GM12891 (cell line): Measurements from ENCODE around the gene PER2.

Experiments
- POLR2A ChIP-seq: IDR thresholded peaks from 2 replicates; pipeline ENCODE4 v1.6.1; 2011; ENCODE audit warnings: low read depth, low read length, control low read depth
- POLR2AphosphoS5 ChIP-seq: IDR thresholded peaks from 2 replicates; pipeline ENCODE4 v1.6.1; 2011; ENCODE audit warnings: low read depth, low read length, control low read depth
- SPI1 ChIP-seq: IDR thresholded peaks from 2 replicates; pipeline ENCODE4 v1.6.1; 2011; ENCODE audit warnings: low read depth, low read length, control low read depth
- TAF1 ChIP-seq: IDR thresholded peaks from 2 replicates; pipeline ENCODE4 v1.6.1; 2011; ENCODE audit warnings: low read depth, low read length, control low read depth

DNA sequence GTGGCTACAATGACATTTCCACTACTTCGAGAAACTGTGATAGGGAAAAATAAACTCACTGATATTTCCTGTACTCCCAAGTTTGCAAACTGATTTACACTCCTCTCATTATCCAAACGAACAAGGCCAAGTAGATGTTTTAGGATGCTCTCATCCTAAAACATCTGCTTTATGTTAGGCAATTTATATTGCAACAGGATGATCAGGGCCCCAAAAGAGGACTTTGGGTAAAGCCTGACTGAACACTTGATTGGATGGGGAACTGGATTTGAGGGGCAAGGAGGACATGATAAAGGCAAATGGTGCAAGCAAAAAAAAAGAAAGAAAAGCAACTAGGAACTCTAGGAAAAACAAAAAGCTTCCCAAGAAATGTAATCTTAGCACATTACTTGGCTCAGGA lies 46.4 kb downstream of the PER2 start:
- TF ChIP-seq POLR2AphosphoS5 (no peak), TAF1 (no peak), POLR2A (no peak), SPI1 (no peak)
